ENCODE data around the gene APBA1. TPM values are rescaled to one million over a fixed set of nuclear protein-coding genes. Genes with fewer than 3 reads are reported as not detected.

The APBA1 gene
- total RNA-seq, 1 experiment from 2014 or later: 1.8 TPM

DNA sequence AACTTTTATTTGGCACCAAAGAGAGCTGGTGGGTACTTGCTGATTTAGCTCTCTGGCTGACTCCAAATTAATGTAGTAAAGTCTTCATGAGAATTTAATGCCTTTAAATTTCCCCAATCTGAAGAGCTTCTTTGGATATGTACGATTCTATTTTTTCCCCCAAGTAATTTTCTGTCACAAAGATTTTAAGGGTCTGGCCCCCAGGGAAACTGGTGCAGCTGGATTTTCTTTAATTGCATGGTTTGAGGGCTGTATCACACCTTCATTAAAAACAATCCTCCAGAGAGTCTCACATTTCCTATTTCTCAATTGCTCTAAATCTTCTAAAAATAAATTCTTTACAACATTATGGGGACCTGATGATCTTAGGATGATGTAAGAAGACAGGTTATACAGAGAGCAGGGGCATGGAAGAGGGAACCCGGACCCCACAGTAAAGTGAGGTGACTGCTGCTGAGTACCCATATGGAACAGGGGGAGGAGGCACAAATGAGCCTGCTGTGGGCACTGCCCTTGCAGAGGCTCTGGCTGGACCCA, 188.2 kb downstream of the APBA1 start:
- Histone ChIP-seq H3K4me2 (ENCODE audit: insufficient read depth, insufficient read length, low read length) (no peak overlapping the region), H2AFZ (ENCODE audit: low read length) (no peak overlapping the region), H2BK12ac (ENCODE audit: insufficient read length, low read depth, low read length) (no peak overlapping the region), H4K91ac (ENCODE audit: insufficient read length, low read depth, low read length) (no peak overlapping the region), H3K56ac (ENCODE audit: insufficient read length, low read depth, low read length) (no peak overlapping the region), H3K4ac (ENCODE audit: low read depth, low read length) (no peak overlapping the region), H3K79me1 (ENCODE audit: insufficient read depth, low read depth, low read length, poor library complexity, severe bottlenecking) (no peaks in the 10 kb centered on the region), H2AK5ac (ENCODE audit: insufficient read length, low read length) (no peak overlapping the region), H4K8ac (replicated peaks; ENCODE audit: insufficient read length, low read depth, low read length) (no peak overlapping the region), H3K9me3 (ENCODE audit: control insufficient read depth, low read depth, low read length) (no peaks in the 10 kb centered on the region), H3T11ph (ENCODE audit: low read length) (no peak overlapping the region), H3K23me2 (ENCODE audit: insufficient read length, low read depth, low read length, poor library complexity, severe bottlenecking) (no peaks in the 10 kb centered on the region), H3K14ac (ENCODE audit: insufficient read depth, low read length) (no peak overlapping the region), H3K4me1 (ENCODE audit: insufficient read depth, low read length) (no peaks in the 10 kb centered on the region), H3K23ac (ENCODE audit: insufficient read length, low read depth, low read length) (no peak overlapping the region), H2BK120ac (ENCODE audit: low read depth, low read length, poor library complexity, severe bottlenecking) (no peak overlapping the region), H2BK5ac (ENCODE audit: insufficient read length, low read length) (no peak overlapping the region), H4K5ac (ENCODE audit: insufficient read length, low read depth, low read length) (no peak overlapping the region), H2BK20ac (ENCODE audit: low read depth, low read length, poor library complexity, severe bottlenecking) (no peak overlapping the region), H4K20me1 (ENCODE audit: control insufficient read depth, insufficient read depth, insufficient read length) (no peaks in the 10 kb centered on the region), H2BK15ac (ENCODE audit: low read depth, low read length) (no peak overlapping the region), H3K27me3 (ENCODE audit: insufficient read depth, low read length) (no peaks in the 10 kb centered on the region), H3K18ac (ENCODE audit: insufficient read length, low read depth, low read length) (no peak overlapping the region), H3K9ac (ENCODE audit: extremely low read depth, insufficient read length, low read length) (no peak overlapping the region), H3K79me2 (ENCODE audit: insufficient read depth, low read length) (no peaks in the 10 kb centered on the region), H3K27ac (ENCODE audit: insufficient read length, low read depth, low read length) (no peak overlapping the region)
- no CpG with 5 or more reads among the region's 2 CpGs for WGBS (ENCODE audit: extremely low coverage, insufficient read length, low lambda C conversion rate)
- TF ChIP-seq, protein P1, sequence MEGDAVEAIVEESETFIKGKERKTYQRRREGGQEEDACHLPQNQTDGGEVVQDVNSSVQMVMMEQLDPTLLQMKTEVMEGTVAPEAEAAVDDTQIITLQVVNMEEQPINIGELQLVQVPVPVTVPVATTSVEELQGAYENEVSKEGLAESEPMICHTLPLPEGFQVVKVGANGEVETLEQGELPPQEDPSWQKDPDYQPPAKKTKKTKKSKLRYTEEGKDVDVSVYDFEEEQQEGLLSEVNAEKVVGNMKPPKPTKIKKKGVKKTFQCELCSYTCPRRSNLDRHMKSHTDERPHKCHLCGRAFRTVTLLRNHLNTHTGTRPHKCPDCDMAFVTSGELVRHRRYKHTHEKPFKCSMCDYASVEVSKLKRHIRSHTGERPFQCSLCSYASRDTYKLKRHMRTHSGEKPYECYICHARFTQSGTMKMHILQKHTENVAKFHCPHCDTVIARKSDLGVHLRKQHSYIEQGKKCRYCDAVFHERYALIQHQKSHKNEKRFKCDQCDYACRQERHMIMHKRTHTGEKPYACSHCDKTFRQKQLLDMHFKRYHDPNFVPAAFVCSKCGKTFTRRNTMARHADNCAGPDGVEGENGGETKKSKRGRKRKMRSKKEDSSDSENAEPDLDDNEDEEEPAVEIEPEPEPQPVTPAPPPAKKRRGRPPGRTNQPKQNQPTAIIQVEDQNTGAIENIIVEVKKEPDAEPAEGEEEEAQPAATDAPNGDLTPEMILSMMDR (conservative IDR thresholded peaks at IDR 0.05): no peak
- Mint-ChIP-seq H3K4me3 (no peak overlapping the region), H3K27ac (no peak overlapping the region), H3K9me3 (peaks cover 2% of the 10 kb centered on the region in 2 experiments; a peak in 3 of 5 replicates), H3K36me3 (ENCODE audit: insufficient read depth in 1 of 3, low read depth in 3 of 3) (peaks cover 0 to 2% (median 0%) of the 10 kb centered on the region in 3 experiments; a peak in 1 of 7 replicates), H3K4me1 (peaks cover 4 to 7% of the 10 kb centered on the region in 2 experiments), H3K27me3 (ENCODE audit: low read depth) (no peaks in the 10 kb centered on the region; the same call in 1 of the 2 replicates)
- DNase-seq: no peak

Measured in H9 (cell line).